NCI-H1092 treated with DMSO at 0.1 percent for 48 hours (cell line): ENCODE data around the gene WWTR1.
A peak's percentile ranks its signal among the peaks of the same experiment; 100 is the strongest.

Experiments used
- DNase-seq: peaks from one replicate; lab custom pipeline; 2025; lab: John Stamatoyannopoulos, UW

WWTR1 gene

GRCh38 chr3:149534082-149534481 is 123.7 kb downstream of the WWTR1 start:
- DNase-seq, result no peak

GRCh38 chr3:149532489-149533180 is 125.2 kb downstream of the WWTR1 start:
- peak; percentile 35 for DNase-seq

DNA sequence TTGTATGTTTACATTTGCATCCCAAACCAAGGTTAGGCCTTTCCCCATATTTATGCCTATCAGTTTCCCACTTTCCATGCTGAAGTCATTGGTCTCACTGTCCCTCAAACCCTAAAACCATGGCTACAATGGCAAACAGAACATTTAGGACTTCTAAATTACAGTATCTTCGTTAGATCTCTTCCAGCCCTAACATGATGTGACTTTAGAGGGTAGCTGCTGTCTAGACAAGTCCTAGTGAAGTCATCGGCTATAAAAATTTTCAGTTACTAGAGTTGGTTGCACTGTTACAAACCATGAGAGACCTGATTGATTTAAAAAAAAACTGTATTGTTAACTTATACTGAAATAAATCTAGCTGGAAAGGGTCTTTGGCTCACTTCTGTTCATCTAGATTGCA is 128.7 kb downstream of the WWTR1 start:
- no peak for DNase-seq

- no peak for DNase-seq
Observed at GRCh38 chr3:149528340-149528650, 129.5 kb downstream of the WWTR1 start.

DNA sequence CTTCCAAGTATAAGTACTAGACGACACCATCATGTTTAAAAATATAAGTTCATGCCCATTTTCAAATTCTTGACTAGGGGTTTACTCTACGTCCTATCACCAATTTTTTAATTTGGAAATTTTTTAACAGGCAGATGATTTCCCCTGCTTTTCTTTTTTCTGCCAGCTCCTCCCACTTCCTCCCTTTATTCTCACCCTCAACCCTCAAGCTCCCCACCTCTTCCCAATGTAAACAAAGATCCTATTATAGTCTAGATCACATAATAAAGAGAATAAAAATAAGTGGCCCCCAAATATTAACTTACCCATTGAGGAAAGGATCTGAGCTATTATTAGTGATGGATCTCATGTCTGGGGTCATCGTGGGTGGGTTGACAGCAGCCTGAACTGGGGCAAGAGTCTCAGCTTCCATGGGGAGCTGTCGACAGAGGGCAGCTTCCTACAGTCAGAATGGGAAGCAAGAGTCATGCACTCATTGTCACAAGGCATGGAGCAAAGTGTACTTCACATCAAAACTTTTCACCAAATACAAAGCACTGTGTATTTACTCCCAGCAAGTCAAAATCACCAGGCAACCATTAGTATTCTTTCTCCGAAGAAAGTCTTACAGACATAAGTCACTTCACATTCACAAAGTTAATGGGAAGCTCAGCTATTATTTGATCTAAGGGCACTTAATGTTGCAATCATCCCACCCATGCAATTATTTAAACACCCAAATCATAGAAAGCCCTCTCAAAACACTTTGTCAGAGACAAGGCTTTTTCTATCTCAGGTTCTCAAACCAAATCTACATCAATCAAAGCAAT is 130.1 kb downstream of the WWTR1 start:
- DNase-seq, result no peak

DNA sequence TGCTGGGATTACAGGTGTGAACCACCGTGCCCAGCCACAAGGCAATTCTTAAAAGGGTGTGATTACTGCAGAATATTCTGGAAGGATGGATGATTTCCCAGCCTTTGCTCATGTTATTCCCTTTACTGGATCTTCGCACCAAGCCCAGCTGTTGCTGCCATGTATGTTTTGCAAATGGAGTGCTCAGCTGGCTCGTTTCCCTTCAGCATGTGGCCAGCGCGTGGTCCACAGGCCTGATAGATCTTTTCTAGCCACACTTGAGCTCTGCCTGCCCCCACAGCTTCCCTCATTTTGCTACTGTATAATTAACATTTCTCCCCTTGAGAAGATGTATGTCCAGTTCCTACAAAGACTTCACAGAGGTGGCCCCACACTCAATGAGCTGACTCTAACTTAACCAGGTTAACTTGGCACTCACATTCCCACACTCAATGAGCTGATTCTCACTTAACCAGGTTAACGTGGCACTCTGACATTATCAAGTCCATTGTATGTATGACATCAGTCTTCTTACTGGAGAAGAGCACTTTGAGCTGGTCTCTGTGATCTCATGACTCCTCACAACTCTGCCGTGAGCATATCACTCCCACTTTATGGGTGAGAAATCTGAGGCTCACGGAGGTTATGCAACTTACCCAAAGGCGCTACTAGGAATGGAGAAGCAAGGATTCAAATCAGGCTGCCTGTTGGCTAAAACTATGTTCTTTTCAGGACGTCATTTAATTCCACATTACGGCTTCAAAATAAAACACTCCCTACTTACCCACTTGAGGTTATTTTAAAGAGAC is 134.1 kb downstream of the WWTR1 start:
- DNase-seq, result no peak

DNA sequence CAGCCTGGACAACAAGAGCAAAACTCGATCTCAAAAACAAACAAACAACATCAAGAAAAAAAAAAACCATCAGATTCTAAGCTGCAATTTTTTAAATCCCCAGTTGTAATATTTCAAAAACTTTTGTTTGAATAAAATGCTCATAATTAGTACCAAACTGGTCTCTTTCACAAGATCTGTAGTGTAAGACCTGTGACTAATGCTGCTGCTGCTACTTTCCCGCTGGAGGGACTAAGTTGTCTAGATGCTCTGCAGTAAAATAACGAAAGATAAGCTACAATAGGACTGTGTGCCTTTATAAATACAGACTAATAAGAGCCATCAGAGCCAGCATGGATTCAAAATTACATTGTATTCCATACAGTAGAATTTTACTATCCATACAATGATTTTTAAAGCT is 137.9 kb downstream of the WWTR1 start:
- no peak for DNase-seq

DNA sequence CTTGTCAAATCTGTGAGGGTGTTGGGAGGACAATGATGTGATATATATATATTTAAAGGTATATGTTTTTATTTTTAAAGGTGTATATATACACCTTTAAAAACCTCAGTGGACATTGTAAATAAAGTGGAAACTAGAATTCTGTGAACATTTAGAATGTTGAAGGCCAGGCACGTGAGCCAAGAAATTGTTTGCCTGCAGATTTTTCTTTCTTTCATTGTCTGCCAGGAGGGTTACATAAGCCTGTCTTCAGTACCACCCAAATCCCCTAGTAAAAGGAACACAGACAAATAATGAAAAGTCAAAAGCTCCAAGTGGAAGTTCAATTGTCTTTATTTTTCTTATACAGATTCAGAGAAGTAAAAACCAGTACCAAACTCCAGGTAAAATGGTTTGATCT is 140.9 kb downstream of the WWTR1 start:
- no peak for DNase-seq

DNA sequence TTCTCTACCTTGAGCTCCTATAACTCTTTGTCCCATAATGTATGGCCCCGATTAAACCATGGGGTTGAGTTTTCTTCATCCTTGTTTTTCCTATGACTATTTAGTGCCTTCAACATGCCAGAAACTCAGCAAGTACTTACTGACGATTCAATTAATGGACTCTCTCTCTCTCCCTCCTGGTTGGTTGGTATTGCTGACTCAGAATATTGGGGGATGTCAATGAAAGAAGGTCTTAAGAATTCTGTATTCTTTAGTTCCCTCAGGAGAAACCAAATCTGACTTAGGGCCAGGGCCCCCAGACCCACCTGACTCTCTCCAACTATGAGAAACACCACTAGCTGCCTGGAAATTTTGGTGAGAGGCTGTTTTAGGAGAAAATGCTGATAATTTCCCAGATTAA is 142.6 kb downstream of the WWTR1 start:
- no peak for DNase-seq

DNA sequence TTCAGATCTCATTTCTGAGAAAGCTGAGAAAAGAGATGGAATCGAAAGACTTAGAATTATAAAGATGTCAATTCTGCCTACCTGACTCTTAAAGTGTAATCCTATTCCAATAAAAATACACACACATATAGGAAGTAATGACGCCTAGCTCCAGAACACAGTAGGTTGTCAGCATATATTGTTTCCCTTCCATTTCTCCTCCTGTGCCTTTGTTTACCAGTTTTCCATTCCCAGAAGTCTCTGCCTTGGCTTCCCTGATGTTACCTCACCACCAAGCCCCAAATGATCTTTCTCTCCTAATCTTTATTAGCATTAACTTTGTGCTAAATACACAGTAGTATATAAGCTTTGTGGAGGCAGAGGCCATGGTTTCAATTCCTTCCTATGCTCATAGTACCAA is 143.4 kb downstream of the WWTR1 start:
- no peak for DNase-seq

- peak; percentile 76 for DNase-seq
Observed at GRCh38 chr3:149512073-149512782, 145.6 kb downstream of the WWTR1 start.

DNA sequence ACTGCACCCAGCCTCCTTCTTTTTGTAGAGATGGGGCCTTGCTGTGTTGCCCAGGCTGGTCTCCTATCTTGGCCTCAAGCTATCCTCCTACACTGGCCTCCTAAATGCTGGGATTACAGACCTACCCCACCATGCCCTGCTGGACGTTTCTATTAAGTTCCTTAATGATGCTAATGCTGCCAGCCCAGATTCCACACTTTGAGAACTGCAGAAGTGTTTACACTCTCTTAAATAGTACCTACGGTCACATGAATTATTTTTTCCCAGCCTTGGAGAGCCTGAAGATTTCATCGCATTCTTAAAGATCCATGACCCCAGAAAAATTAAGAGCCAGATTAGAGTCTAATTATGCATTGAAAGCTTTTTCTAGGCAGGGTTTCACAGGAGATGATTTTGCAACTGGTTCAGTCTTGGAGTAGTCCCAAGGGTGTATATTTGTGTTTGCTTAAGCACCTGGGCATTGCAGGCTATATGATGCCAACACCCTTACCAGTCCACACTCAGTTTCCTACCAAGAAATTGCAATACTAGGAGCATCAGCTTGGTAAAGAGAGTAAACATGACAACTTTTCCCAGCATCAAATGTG is 146.7 kb downstream of the WWTR1 start:
- DNase-seq, result no peak

- no peak for DNase-seq
Observed at GRCh38 chr3:149510480-149510879, 147.3 kb downstream of the WWTR1 start.

- no peak for DNase-seq
Observed at GRCh38 chr3:149509526-149509925, 148.3 kb downstream of the WWTR1 start.

DNA sequence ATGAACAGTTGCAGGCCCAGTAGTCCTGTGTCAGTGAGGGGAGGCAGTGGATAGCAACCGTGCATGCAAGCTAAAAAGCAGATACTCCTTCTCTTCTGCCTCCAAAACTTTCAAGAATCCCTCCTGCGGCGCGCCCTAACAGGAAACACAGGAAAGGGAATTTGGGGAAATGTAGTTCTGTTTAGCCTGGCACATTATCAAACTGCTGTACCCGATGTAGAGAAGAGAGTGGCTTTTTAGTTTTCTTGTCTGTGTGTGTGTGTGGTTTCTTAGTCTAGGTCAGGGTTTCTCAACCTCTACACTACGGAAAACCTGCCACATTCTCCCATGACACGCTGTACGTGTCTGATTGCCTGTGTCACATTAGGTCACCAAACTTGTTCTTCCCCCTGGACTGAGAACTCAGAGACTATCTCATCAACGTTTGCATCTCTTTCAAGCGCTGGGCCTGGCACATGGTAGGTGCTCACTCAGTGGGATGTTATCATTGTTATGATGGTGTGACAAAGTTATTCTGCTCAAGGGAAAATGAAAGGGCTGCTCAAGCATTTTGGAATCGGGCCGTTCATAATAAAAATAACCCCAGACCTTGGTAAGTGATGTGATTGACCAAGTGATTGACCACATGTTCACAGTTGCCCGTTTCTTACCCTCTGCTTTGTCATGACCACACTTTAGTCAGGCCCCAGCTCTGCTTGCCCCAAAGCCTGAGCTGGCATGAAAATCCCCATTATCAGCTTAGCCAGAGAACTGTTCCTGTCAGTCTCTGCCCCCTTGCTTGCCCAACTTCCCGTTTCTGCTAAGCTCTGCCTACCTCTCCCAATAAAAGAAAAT is 150.1 kb downstream of the WWTR1 start:
- no peak for DNase-seq

DNA sequence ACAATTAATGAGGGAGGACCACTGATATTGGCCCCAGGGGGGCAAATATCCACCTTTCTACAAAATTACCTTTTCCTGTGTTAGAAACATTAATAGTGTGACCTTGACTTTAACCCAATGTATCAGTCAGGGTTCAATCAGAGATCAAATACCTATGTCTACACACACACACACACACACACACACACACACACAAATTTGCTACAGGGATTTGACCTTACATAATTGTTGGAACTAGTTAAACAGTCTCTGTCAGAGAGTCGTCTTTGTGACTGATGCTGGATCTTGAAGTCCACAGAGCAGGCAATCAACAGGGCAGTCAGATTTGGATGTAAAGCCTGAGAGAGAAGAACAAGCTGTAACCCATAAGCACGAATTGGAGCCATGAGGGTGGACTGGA is 150.9 kb downstream of the WWTR1 start:
- no peak for DNase-seq

- DNase-seq, result no peak
Observed at GRCh38 chr3:149506540-149506939, 151.3 kb downstream of the WWTR1 start.

DNA sequence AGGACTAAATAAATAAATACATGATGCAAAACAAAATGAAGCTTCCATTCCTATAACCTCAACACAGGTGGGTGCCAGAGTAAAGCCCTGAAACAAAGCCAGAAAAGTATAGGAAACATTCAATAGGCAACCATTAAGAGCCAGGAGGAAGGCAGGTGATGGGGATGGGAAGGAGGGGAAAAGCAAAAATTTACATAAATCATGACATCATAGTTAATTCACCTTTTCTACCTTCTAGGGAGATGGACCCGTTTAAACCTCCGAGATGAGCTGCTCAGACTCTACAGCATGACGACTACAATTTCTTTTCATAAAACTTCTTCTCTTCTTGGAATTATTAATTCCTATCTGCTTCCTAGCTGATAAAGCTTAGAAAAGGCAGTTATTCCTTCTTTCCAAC is 155.4 kb downstream of the WWTR1 start:
- DNase-seq, result no peak

DNA sequence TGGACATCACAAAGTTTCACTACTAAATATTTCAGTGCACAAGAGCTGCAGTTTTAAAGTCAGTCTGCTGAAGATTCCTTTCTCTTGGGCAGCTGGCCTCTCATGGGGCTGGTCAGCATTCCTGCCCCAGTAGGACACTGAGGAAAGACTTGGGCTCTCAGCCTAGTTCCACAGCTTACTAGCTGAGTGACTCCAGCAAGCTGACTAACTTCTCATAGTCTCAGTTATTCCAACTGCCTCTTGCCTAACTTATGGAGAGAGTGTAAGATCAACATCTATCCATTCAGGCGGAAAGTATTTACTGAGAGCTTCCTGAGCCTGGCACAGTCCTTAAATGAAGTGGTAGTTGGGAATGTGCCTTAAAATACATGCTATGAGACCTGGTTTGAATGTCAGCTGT is 156.3 kb downstream of the WWTR1 start:
- DNase-seq, result no peak

GRCh38 chr3:149497966-149498670 is 159.7 kb downstream of the WWTR1 start:
- DNase-seq, result no peak
